Activated CD4-positive, alpha-beta memory T cell treated with anti-CD3 and anti-CD28 coated beads, Interleukin-2, amount 10 ng/mL, durations not matched to agents 7 days and 5 days (primary cell): ENCODE data around the gene SIX3. TPM values are rescaled to one million over a fixed set of nuclear protein-coding genes. Genes with fewer than 3 reads are reported as not detected.

ENCODE experiments used
- CTCF ChIA-PET: fragments of 350-600 bp; sonication (Branson Sonifier 250); formaldehyde crosslinking; loops from one replicate; lab custom pipeline; 2021; ENCODE audit warnings: antibody characterized with exemption, inconsistent platforms; lab: Charles Lee
- POLR2A ChIA-PET: fragments of 350-600 bp; sonication (Branson Sonifier 250); formaldehyde crosslinking; loops from one replicate; lab custom pipeline; 2021; ENCODE audit warnings: antibody characterized with exemption; lab: Charles Lee
- DNase-seq: peaks from one replicate; pipeline ENCODE4 v3.0.0-alpha.2; 2020
- H3K27ac Mint-ChIP-seq: one replicate; pipeline ENCODE4 v1.8.0; 2021; ENCODE audit warnings: mild to moderate bottlenecking, mixed read lengths
- H3K27me3 Mint-ChIP-seq: one replicate; pipeline ENCODE4 v1.8.0; 2021; ENCODE audit warnings: mixed read lengths
- H3K36me3 Mint-ChIP-seq: one replicate; pipeline ENCODE4 v1.8.0; 2021; ENCODE audit warnings: low read depth, mixed read lengths
- H3K4me1 Mint-ChIP-seq: one replicate; pipeline ENCODE4 v1.8.0; 2021; ENCODE audit warnings: mixed read lengths
- H3K4me3 Mint-ChIP-seq: one replicate; pipeline ENCODE4 v1.8.0; 2021; ENCODE audit warnings: mild to moderate bottlenecking, mixed read lengths
- H3K9me3 Mint-ChIP-seq: one replicate; pipeline ENCODE4 v1.8.0; 2021; ENCODE audit warnings: mixed read lengths
- total RNA-seq, 2 experiments: library from RNA; stranded (reverse); gene quantifications; one replicate each; pipeline ENCODE4 v1.2.3, GENCODE V29; 2021

The SIX3 gene
- total RNA-seq, 2 experiments from 2014 or later = 0.08 to 0.13 TPM

GRCh38 chr2:44950646-44951045 lies 9.1 kb downstream of the SIX3 start:
- H3K27ac Mint-ChIP-seq = no peak overlapping the region
- ChIA-PET CTCF (no interaction called here), POLR2A (no interaction called here)
- DNase-seq = no peak
- peaks cover 22% of the 10 kb centered on the region for H3K4me1 Mint-ChIP-seq
- no peaks in the 10 kb centered on the region for H3K9me3 Mint-ChIP-seq
- peaks cover 86% of the 10 kb centered on the region for H3K27me3 Mint-ChIP-seq
- H3K4me3 Mint-ChIP-seq = no peak overlapping the region
- H3K36me3 Mint-ChIP-seq = no peaks in the 10 kb centered on the region

GRCh38 chr2:44951124-44951523 lies 9.6 kb downstream of the SIX3 start:
- POLR2A ChIA-PET = no interaction called here
- no peak overlapping the region for H3K4me3 Mint-ChIP-seq
- no peaks in the 10 kb centered on the region for H3K36me3 Mint-ChIP-seq
- H3K27me3 Mint-ChIP-seq = peaks cover 86% of the 10 kb centered on the region
- H3K4me1 Mint-ChIP-seq = peaks cover 24% of the 10 kb centered on the region
- no peak for DNase-seq
- no peak overlapping the region for H3K27ac Mint-ChIP-seq
- CTCF ChIA-PET = no interaction called here
- H3K9me3 Mint-ChIP-seq = no peaks in the 10 kb centered on the region

GRCh38 chr2:44951714-44952113 lies 10.2 kb downstream of the SIX3 start:
- ChIA-PET POLR2A (no interaction called here), CTCF (no interaction called here)
- Mint-ChIP-seq H3K9me3 (no peaks in the 10 kb centered on the region), H3K27ac (no peak overlapping the region), H3K4me3 (no peak overlapping the region), H3K27me3 (peaks cover 86% of the 10 kb centered on the region), H3K4me1 (peaks cover 24% of the 10 kb centered on the region), H3K36me3 (no peaks in the 10 kb centered on the region)
- no peak for DNase-seq

GRCh38 chr2:44952143-44952805 lies 10.8 kb downstream of the SIX3 start:
- Mint-ChIP-seq H3K9me3 (no peaks in the 10 kb centered on the region), H3K27me3 (peaks cover 86% of the 10 kb centered on the region), H3K36me3 (no peaks in the 10 kb centered on the region), H3K4me1 (peaks cover 24% of the 10 kb centered on the region), H3K4me3 (peak overlapping the region; percentile 17), H3K27ac (no peak overlapping the region)
- POLR2A ChIA-PET = interaction anchor here (0.5 kb wide), 1 partner anchor 12 kb away, joined by 3 read pairs; no protein-coding TSS in a partner anchor
- DNase-seq = peak; percentile 44
- CTCF ChIA-PET = interaction anchor here (0.6 to 7.3 kb wide), 3 partner anchors 25 to 627 kb away, joined by 3 to 64 read pairs (median 3); no protein-coding TSS in a partner anchor

- DNase-seq = no peak
- POLR2A ChIA-PET = interaction anchor here (0.5 kb wide), 1 partner anchor 13 kb away, joined by 3 read pairs; no protein-coding TSS in a partner anchor
- H3K4me1 Mint-ChIP-seq = peaks cover 24% of the 10 kb centered on the region
- peak overlapping the region; percentile 17 for H3K4me3 Mint-ChIP-seq
- CTCF ChIA-PET = interaction anchor here (0.6 to 7.3 kb wide), 3 partner anchors 26 to 627 kb away, joined by 3 to 64 read pairs (median 3); no protein-coding TSS in a partner anchor
- no peak overlapping the region for H3K27ac Mint-ChIP-seq
- H3K9me3 Mint-ChIP-seq = no peaks in the 10 kb centered on the region
- peaks cover 84% of the 10 kb centered on the region for H3K27me3 Mint-ChIP-seq
- H3K36me3 Mint-ChIP-seq = no peaks in the 10 kb centered on the region
Observed at GRCh38 chr2:44952806-44953498, 11.4 kb downstream of the SIX3 start.

GRCh38 chr2:44953499-44953883 lies 12.0 kb downstream of the SIX3 start:
- H3K36me3 Mint-ChIP-seq = no peaks in the 10 kb centered on the region
- POLR2A ChIA-PET = interaction anchor here (1.2 kb wide), 1 partner anchor 60 kb away, joined by 3 read pairs; no protein-coding TSS in a partner anchor

GRCh38 chr2:44954447-44954888 lies 13.0 kb downstream of the SIX3 start:
- CTCF ChIA-PET = interaction anchor here (1.3 to 7.3 kb wide), 7 partner anchors 77 to 911 kb away, joined by 3 to 64 read pairs (median 5); no protein-coding TSS in a partner anchor
- POLR2A ChIA-PET = interaction anchor here (1.2 to 1.4 kb wide), 2 partner anchors 59 to 473 kb away, joined by 3 read pairs; no protein-coding TSS in a partner anchor
- DNase-seq = no peak
- H3K9me3 Mint-ChIP-seq = no peaks in the 10 kb centered on the region
- no peaks in the 10 kb centered on the region for H3K36me3 Mint-ChIP-seq
- no peak overlapping the region for H3K27ac Mint-ChIP-seq
- peaks cover 72% of the 10 kb centered on the region for H3K27me3 Mint-ChIP-seq
- peaks cover 24% of the 10 kb centered on the region for H3K4me1 Mint-ChIP-seq
- H3K4me3 Mint-ChIP-seq = no peak overlapping the region

More at GRCh38 chr2:44953499-44953883, 12.0 kb downstream of the SIX3 start:
- peaks cover 81% of the 10 kb centered on the region for H3K27me3 Mint-ChIP-seq
- no peak overlapping the region for H3K27ac Mint-ChIP-seq
- DNase-seq = no peak
- H3K9me3 Mint-ChIP-seq = no peaks in the 10 kb centered on the region
- CTCF ChIA-PET = interaction anchor here (7.3 kb wide), 1 partner anchor 473 kb away, joined by 64 read pairs; no protein-coding TSS in a partner anchor
- no peak overlapping the region for H3K4me3 Mint-ChIP-seq
- peaks cover 24% of the 10 kb centered on the region for H3K4me1 Mint-ChIP-seq

- ChIA-PET POLR2A (interaction anchor here (1.2 to 1.4 kb wide), 2 partner anchors 59 to 474 kb away, joined by 3 read pairs; no protein-coding TSS in a partner anchor), CTCF (interaction anchor here (0.7 to 7.3 kb wide), 16 partner anchors 9 to 911 kb away, joined by 3 to 64 read pairs (median 6); no protein-coding TSS in a partner anchor)
- H3K27ac Mint-ChIP-seq = no peak overlapping the region
- H3K27me3 Mint-ChIP-seq = peaks cover 74% of the 10 kb centered on the region
- H3K36me3 Mint-ChIP-seq = no peaks in the 10 kb centered on the region
- peaks cover 24% of the 10 kb centered on the region for H3K4me1 Mint-ChIP-seq
- no peak overlapping the region for H3K4me3 Mint-ChIP-seq
- DNase-seq = no peak
- H3K9me3 Mint-ChIP-seq = no peaks in the 10 kb centered on the region
Observed at GRCh38 chr2:44954889-44955592, 13.5 kb downstream of the SIX3 start.

- no peaks in the 10 kb centered on the region for H3K9me3 Mint-ChIP-seq
- ChIA-PET CTCF (interaction anchor here (0.7 to 7.3 kb wide), 20 partner anchors 9 to 912 kb away, joined by 3 to 64 read pairs (median 5); no protein-coding TSS in a partner anchor), POLR2A (interaction anchor here (1.4 kb wide), 1 partner anchor 475 kb away, joined by 3 read pairs; no protein-coding TSS in a partner anchor)
- no peak overlapping the region for H3K4me3 Mint-ChIP-seq
- H3K27me3 Mint-ChIP-seq = peaks cover 68% of the 10 kb centered on the region
- peak; percentile 73 for DNase-seq
- no peaks in the 10 kb centered on the region for H3K36me3 Mint-ChIP-seq
- peaks cover 21% of the 10 kb centered on the region for H3K4me1 Mint-ChIP-seq
- no peak overlapping the region for H3K27ac Mint-ChIP-seq
Observed at GRCh38 chr2:44955593-44956392, 14.3 kb downstream of the SIX3 start.

GRCh38 chr2:44956843-44957242 lies 15.3 kb downstream of the SIX3 start:
- Mint-ChIP-seq H3K27ac (no peak overlapping the region), H3K36me3 (no peaks in the 10 kb centered on the region), H3K4me1 (peaks cover 17% of the 10 kb centered on the region), H3K4me3 (no peak overlapping the region), H3K9me3 (no peaks in the 10 kb centered on the region), H3K27me3 (peaks cover 63% of the 10 kb centered on the region)
- CTCF ChIA-PET = interaction anchor here (1.0 to 7.3 kb wide), 11 partner anchors 10 to 913 kb away, joined by 3 to 64 read pairs (median 6); no protein-coding TSS in a partner anchor
- POLR2A ChIA-PET = no interaction called here
- no peak for DNase-seq

- H3K27me3 Mint-ChIP-seq = peaks cover 58% of the 10 kb centered on the region
- CTCF ChIA-PET = interaction anchor here (1.3 to 7.3 kb wide), 3 partner anchors 25 to 565 kb away, joined by 3 to 64 read pairs (median 6); no protein-coding TSS in a partner anchor
- no peak overlapping the region for H3K27ac Mint-ChIP-seq
- no peak overlapping the region for H3K4me3 Mint-ChIP-seq
- peaks cover 12% of the 10 kb centered on the region for H3K4me1 Mint-ChIP-seq
- POLR2A ChIA-PET = no interaction called here
- no peak for DNase-seq
- no peaks in the 10 kb centered on the region for H3K9me3 Mint-ChIP-seq
- H3K36me3 Mint-ChIP-seq = no peaks in the 10 kb centered on the region
Observed at GRCh38 chr2:44957656-44958327, 16.3 kb downstream of the SIX3 start.
